ENCODE measurements around the gene HYAL2.
A peak's percentile ranks its signal among the peaks of the same experiment; 100 is the strongest.

HYAL2 gene

GRCh38 chr3:50293079-50293801 lies 29.3 kb downstream of the HYAL2 start:
- TF ChIP-seq CTCF (conservative IDR thresholded peaks at IDR 0.05; ENCODE audit: control insufficient read depth, insufficient read depth, low read depth, low read length): no peak
- no peak for DNase-seq (ENCODE audit: low read depth)
- no peak overlapping the region for H3K4me3 ChIP-seq (ENCODE audit: control insufficient read depth, low read depth, low read length)

DNA sequence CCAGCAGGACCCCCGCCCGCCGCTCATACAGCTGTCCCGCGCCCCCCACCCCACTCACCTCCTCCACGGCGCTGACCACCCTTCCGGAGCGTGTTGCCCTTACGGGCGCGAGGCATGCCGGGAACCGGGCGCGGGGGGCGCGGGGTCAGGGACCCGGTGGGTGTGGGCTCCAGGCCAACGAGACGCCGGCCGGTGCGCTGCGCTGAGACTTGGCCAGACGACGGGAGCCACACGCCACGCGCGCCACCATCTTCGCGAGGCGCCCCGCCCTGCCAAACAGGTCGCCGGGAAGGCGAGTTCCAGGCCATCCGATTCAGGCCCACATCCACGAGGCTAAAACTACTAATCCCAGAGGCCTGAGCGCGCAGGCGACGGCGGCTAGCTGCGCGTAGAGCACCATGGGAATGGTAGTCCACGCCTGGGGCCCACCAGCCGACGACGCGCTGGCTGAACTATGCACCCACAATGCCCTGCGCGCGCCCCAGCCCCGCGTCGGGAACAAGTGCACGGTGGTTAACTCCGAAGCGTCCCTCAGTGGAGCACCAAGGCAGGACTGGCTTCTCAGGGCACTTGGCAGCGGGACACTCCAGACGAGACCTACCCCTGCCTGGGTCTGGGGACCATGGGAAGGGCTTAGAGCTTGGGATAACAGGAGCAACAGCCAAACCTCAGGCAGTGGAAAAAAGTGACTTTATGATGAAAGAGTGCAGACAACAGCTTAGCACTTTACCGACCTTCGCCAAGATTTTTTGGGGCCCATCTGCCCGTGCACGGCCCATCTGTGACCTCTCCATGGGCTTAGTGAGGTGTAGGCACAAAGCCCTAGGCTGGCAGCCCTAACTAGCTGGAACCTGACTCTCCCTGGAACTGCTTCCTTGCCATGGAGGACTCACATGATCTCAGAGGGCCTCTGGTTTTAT lies 30.1 kb downstream of the HYAL2 start, which contains the start of gene IFRD2:
TSS of gene IFRD2 (minus strand) at position 271 of the 920 bp plus-strand sequence. CDS start at position 116, 155 bp downstream.
- peak within 1 kb of the TSS; percentile 90 for H3K4me3 ChIP-seq (ENCODE audit: control insufficient read depth, low read depth, low read length)
- DNase-seq (ENCODE audit: low read depth): peak; percentile 97
- TF ChIP-seq CTCF (conservative IDR thresholded peaks at IDR 0.05; ENCODE audit: control insufficient read depth, insufficient read depth, low read depth, low read length): no peak

DNA sequence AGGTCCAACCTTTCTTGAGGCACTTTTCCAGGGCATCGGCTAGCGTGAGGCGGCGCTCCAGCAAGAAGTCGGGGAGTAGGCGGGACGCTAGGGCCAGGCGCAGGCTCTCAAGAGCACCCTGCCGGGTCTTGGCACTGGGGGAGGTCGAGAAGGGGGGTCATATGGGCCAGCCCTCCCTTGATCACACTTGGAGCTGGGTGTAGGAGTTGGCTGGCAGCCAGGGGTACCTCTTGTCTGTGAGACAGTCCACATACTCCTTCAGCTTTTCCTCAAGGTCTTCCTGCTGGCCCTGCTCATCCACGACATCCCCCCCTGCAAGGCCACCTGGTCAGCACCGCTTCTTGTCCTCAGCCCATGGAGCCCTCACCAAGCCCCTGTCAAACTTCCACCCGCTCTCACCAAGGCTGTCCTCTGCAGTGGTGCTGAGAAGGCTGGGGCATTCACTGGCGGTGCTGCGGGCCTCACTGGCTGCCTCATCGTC lies 32.3 kb downstream of the HYAL2 start:
- no peak for TF ChIP-seq CTCF (conservative IDR thresholded peaks at IDR 0.05; ENCODE audit: control insufficient read depth, insufficient read depth, low read depth, low read length)
- no peak overlapping the region for H3K4me3 ChIP-seq (ENCODE audit: control insufficient read depth, low read depth, low read length)
- DNase-seq (ENCODE audit: low read depth): no peak

GRCh38 chr3:50289130-50289529 lies 33.4 kb downstream of the HYAL2 start:
- no peak for TF ChIP-seq CTCF (conservative IDR thresholded peaks at IDR 0.05; ENCODE audit: control insufficient read depth, insufficient read depth, low read depth, low read length)
- H3K4me3 ChIP-seq (ENCODE audit: control insufficient read depth, low read depth, low read length): no peak overlapping the region
- DNase-seq (ENCODE audit: low read depth): no peak

- no peak for TF ChIP-seq CTCF (conservative IDR thresholded peaks at IDR 0.05; ENCODE audit: control insufficient read depth, insufficient read depth, low read depth, low read length)
- no peak overlapping the region for H3K4me3 ChIP-seq (ENCODE audit: control insufficient read depth, low read depth, low read length)
- DNase-seq (ENCODE audit: low read depth): no peak
These were observed 34.0 kb downstream of the HYAL2 start for GRCh38 chr3:50288387-50289007.

DNA sequence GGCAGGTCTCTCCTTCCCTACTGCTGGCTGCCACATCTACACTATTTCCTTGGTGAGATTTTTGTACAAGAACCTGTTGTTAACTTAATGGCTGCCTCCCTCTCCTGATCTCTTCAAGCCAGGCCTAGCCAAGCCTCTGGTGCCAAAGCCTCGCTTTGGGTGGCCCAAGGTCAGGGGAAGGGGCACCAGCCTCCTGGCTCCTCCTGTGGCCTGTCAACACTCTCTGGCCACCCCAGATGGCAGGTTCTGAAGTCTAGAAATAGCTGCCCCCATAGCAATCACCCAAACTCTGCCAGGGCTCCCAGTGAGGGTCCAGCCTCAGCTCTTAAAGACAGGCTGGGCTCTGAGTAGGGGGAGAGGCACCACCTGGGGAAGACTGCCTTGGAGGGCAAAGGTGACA lies 35.3 kb downstream of the HYAL2 start:
- TF ChIP-seq CTCF (conservative IDR thresholded peaks at IDR 0.05; ENCODE audit: control insufficient read depth, insufficient read depth, low read depth, low read length): no peak
- no peak for DNase-seq (ENCODE audit: low read depth)

More for the DNA sequence above, 35.3 kb downstream of the HYAL2 start:
- no peak overlapping the region for H3K4me3 ChIP-seq (ENCODE audit: control insufficient read depth, low read depth, low read length)
